ENCODE results near the gene TWIST2. TPM values are rescaled to one million over a fixed set of nuclear protein-coding genes. Genes with fewer than 3 reads are reported as not detected.

TWIST2 gene
- total RNA-seq, 2 experiments from 2014 or later = not detected

GRCh38 chr2:238901461-238902057 lies 53.7 kb downstream of the TWIST2 start:
- CTCF ChIA-PET = no interaction called here
- POLR2A ChIA-PET = no interaction called here
- DNase-seq = no peak

GRCh38 chr2:238902285-238902684 lies 54.4 kb downstream of the TWIST2 start:
- Histone ChIP-seq H3K9me3 (ENCODE audit: control insufficient read depth in 1 of 2, insufficient read depth in 1 of 2, low read length in 2 of 2) (peaks cover 0 to 15% of the 10 kb centered on the region in 2 experiments), H3K4me3 (ENCODE audit: low read length) (no peak overlapping the region), H3K27me3 (ENCODE audit: control insufficient read depth in 1 of 2, insufficient read depth in 2 of 2, low read length in 2 of 2) (no peaks in the 10 kb centered on the region), H3K36me3 (ENCODE audit: insufficient read depth, low read length) (no peaks in the 10 kb centered on the region), H3K27ac (ENCODE audit: low read depth in 1 of 2, low read length in 2 of 2) (no peak overlapping the region), H3K4me1 (ENCODE audit: insufficient read depth, low read length) (no peaks in the 10 kb centered on the region)
- Mint-ChIP-seq H3K9me3 (no peaks in the 10 kb centered on the region), H3K4me1 (ENCODE audit: low read depth) (no peaks in the 10 kb centered on the region), H3K4me3 (no peak overlapping the region), H3K27me3 (peaks cover 15% of the 10 kb centered on the region), H3K27ac (no peak overlapping the region), H3K36me3 (ENCODE audit: low read depth) (no peaks in the 10 kb centered on the region)
- TF ChIP-seq CTCF (IDR thresholded peaks at IDR 0.05) = no peak
- intact Hi-C loops (cut with DNase I, micrococcal nuclease) = no loop called here
- CTCF ChIA-PET = no interaction called here
- POLR2A ChIA-PET = no interaction called here
- ATAC-seq (ENCODE audit: poor library complexity) (no peak), DNase-seq (no peak)

More at GRCh38 chr2:238901461-238902057, 53.7 kb downstream of the TWIST2 start:
- Mint-ChIP-seq H3K27ac (no peak overlapping the region), H3K9me3 (no peaks in the 10 kb centered on the region), H3K4me1 (ENCODE audit: low read depth) (no peaks in the 10 kb centered on the region), H3K36me3 (ENCODE audit: low read depth) (no peaks in the 10 kb centered on the region), H3K4me3 (no peak overlapping the region), H3K27me3 (peaks cover 15% of the 10 kb centered on the region)
- ATAC-seq (ENCODE audit: poor library complexity) = no peak
- Histone ChIP-seq H3K9me3 (ENCODE audit: control insufficient read depth in 1 of 2, insufficient read depth in 1 of 2, low read length in 2 of 2) (peaks cover 0 to 8% of the 10 kb centered on the region in 2 experiments), H3K4me1 (ENCODE audit: insufficient read depth, low read length) (no peaks in the 10 kb centered on the region), H3K4me3 (ENCODE audit: low read length) (no peak overlapping the region), H3K27me3 (ENCODE audit: control insufficient read depth in 1 of 2, insufficient read depth in 2 of 2, low read length in 2 of 2) (no peaks in the 10 kb centered on the region), H3K27ac (ENCODE audit: low read depth in 1 of 2, low read length in 2 of 2) (no peak overlapping the region), H3K36me3 (ENCODE audit: insufficient read depth, low read length) (no peaks in the 10 kb centered on the region)
- TF ChIP-seq CTCF (IDR thresholded peaks at IDR 0.05) = no peak
- intact Hi-C loops (cut with DNase I, micrococcal nuclease) = no loop called here

- Histone ChIP-seq H3K27me3 (ENCODE audit: control insufficient read depth in 1 of 2, insufficient read depth in 2 of 2, low read length in 2 of 2) (no peaks in the 10 kb centered on the region), H3K4me1 (ENCODE audit: insufficient read depth, low read length) (no peaks in the 10 kb centered on the region), H3K36me3 (ENCODE audit: insufficient read depth, low read length) (no peaks in the 10 kb centered on the region), H3K9me3 (ENCODE audit: control insufficient read depth in 1 of 2, insufficient read depth in 1 of 2, low read length in 2 of 2) (peaks cover 0 to 17% of the 10 kb centered on the region in 2 experiments), H3K27ac (ENCODE audit: low read depth in 1 of 2, low read length in 2 of 2) (no peak overlapping the region), H3K4me3 (ENCODE audit: low read length) (no peak overlapping the region)
- Mint-ChIP-seq H3K27me3 (peaks cover 15% of the 10 kb centered on the region), H3K9me3 (no peaks in the 10 kb centered on the region), H3K27ac (no peak overlapping the region), H3K4me3 (no peak overlapping the region), H3K4me1 (ENCODE audit: low read depth) (no peaks in the 10 kb centered on the region), H3K36me3 (ENCODE audit: low read depth) (no peaks in the 10 kb centered on the region)
- intact Hi-C loops (cut with DNase I, micrococcal nuclease) = no loop called here
- CTCF ChIA-PET = no interaction called here
- no peak for TF ChIP-seq CTCF (IDR thresholded peaks at IDR 0.05)
- POLR2A ChIA-PET = no interaction called here
- ATAC-seq (ENCODE audit: poor library complexity) (no peak), DNase-seq (no peak)
Observed at GRCh38 chr2:238903141-238903540, 55.3 kb downstream of the TWIST2 start.
